Neural progenitor cell (in vitro differentiated cells): Measurements from ENCODE around the gene ZNF324B.

Experiments
- CTCF ChIP-seq: fragments of 200-600 bp; sonication (generic); IDR thresholded peaks from 2 replicates; pipeline ENCODE4 v1.5.1; 2017; ENCODE audit warnings: antibody characterized with exemption, mild to moderate bottlenecking
- EZH2 ChIP-seq: fragments of 200-600 bp; sonication (generic); IDR thresholded peaks from 2 replicates; pipeline ENCODE4 v1.6.1; 2017; ENCODE audit warnings: antibody characterized with exemption, mild to moderate bottlenecking, moderate library complexity

GRCh38 chr19:58497634-58498170 is 46.3 kb downstream of the ZNF324B start:
- TF ChIP-seq CTCF (no peak), EZH2 (no peak)
